HUES48 (cell line): ENCODE data around the gene TRIO.

ENCODE experiments used
- H3K27ac ChIP-seq: one replicate; pipeline ENCODE4 v1.7.0; 2013; ENCODE audit warnings: low read depth, low read length, inconsistent platforms
- H3K27me3 ChIP-seq: 2 replicates; pipeline ENCODE4 v1.6.1; 2013; ENCODE audit warnings: mild to moderate bottlenecking, low read length; ENCODE audit not compliant: control insufficient read depth, insufficient read depth
- H3K36me3 ChIP-seq: 2 replicates; pipeline ENCODE4 v1.6.1; 2013; ENCODE audit warnings: low read length; ENCODE audit not compliant: control insufficient read depth, insufficient read depth
- H3K4me1 ChIP-seq: 2 replicates; pipeline ENCODE4 v1.6.1; 2013; ENCODE audit warnings: mild to moderate bottlenecking, low read length; ENCODE audit not compliant: control insufficient read depth, insufficient read depth
- H3K4me3 ChIP-seq: 2 replicates; pipeline ENCODE4 v1.5.1; 2013; ENCODE audit warnings: mild to moderate bottlenecking, low read depth, low read length
- H3K9ac ChIP-seq: 2 replicates; pipeline ENCODE4 v1.6.1; 2013; ENCODE audit warnings: mild to moderate bottlenecking, low read depth, low read length, moderate library complexity
- H3K9me3 ChIP-seq: 2 replicates; pipeline ENCODE4 v1.6.1; 2013; ENCODE audit warnings: low read length; ENCODE audit not compliant: control insufficient read depth, insufficient read depth

Gene TRIO

GRCh38 chr5:14269395-14269794 is 126.3 kb downstream of the TRIO start:
- peaks cover 72% of the 10 kb centered on the region for H3K4me1 ChIP-seq
- peak overlapping the region; percentile 37 for H3K4me3 ChIP-seq
- peaks cover 15% of the 10 kb centered on the region for H3K36me3 ChIP-seq
- no peaks in the 10 kb centered on the region for H3K27me3 ChIP-seq
- H3K9ac ChIP-seq = peak overlapping the region; percentile 48
- H3K27ac ChIP-seq = peak overlapping the region; percentile 86
- no peaks in the 10 kb centered on the region for H3K9me3 ChIP-seq

DNA sequence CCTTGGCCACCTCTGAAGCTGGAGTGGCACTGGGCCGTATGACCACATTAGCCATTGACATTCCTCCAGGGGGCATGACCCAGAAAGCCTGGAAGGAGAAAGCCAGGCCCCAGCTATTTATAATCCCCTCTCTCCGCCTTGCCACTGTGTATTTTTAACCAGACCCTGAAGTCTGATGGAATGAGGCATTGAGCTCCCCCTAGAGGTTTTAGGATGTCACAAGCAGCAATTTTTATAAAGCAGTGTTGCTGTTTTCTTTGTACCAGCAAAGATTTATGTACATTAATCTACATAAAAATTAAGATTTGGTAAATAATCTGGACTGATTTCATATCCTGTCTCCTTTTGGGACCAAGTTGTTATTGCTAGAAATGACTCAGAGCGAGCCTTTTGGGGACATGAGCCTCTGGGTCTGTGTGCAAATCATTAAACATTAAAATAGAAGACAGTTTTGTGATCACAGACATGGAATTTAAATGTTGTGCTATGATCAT is 127.1 kb downstream of the TRIO start:
- peak overlapping the region; percentile 86 for H3K27ac ChIP-seq
- peak overlapping the region; percentile 48; the same call in 1 of the 2 replicates for H3K9ac ChIP-seq
- H3K27me3 ChIP-seq = no peaks in the 10 kb centered on the region
- no peaks in the 10 kb centered on the region for H3K9me3 ChIP-seq
- peaks cover 68% of the 10 kb centered on the region for H3K4me1 ChIP-seq
- peaks cover 15% of the 10 kb centered on the region for H3K36me3 ChIP-seq
- H3K4me3 ChIP-seq = peak overlapping the region; percentile 37; the same call in 1 of the 2 replicates

GRCh38 chr5:14272548-14273205 is 129.5 kb downstream of the TRIO start:
- Histone ChIP-seq H3K4me1 (peaks cover 62% of the 10 kb centered on the region), H3K9ac (no peak overlapping the region), H3K27ac (no peak overlapping the region), H3K36me3 (peaks cover 15% of the 10 kb centered on the region), H3K9me3 (no peaks in the 10 kb centered on the region), H3K4me3 (no peak overlapping the region), H3K27me3 (no peaks in the 10 kb centered on the region)

DNA sequence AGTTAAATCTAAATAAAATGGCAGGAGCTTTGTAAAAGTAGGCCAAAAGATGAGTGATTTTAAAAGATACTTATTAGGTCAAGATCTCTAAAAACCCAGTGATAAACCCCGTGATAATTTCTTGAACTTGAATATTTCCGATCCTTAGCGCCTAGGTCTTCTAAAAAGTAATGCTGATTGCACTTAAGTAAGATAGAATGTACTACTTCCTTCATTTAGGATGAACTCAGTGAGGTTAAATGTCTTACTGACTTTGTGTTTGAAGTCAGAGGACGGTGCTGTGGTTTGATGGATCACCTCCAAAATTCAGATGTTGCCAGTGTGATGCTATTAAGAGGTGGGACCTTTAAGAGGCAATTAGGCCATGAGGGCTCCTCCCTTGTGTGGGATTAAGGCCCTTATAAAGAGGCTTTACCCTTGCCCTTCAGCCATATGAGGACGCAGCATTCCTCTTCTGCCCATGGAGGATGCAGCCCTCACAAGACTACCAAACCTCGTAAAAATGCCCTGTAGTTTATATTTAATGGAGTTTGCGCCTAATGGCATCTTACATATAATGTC is 130.1 kb downstream of the TRIO start:
- Histone ChIP-seq H3K9ac (no peak overlapping the region), H3K27ac (no peak overlapping the region), H3K36me3 (peaks cover 15% of the 10 kb centered on the region), H3K4me3 (no peak overlapping the region), H3K9me3 (no peaks in the 10 kb centered on the region), H3K27me3 (no peaks in the 10 kb centered on the region), H3K4me1 (peaks cover 62% of the 10 kb centered on the region)

DNA sequence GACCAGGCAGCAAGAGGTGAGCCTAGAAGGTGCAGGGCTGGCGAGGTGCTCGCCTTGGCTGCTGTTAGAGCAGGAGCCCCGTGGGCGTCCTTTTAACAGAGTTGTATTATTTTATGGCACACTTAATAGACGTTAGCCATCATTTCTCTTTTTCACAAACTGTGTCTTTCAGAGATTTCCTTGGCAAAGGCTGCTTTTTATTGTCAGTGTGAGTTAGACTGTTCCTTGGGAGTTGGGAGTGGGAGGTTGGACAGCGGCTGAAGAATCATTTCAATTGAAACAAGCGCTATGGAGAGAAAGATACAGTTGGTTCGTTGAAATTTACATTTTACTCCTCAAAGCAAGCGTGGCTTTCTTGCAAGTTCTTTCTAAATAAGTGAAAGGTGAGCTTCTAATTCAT is 133.2 kb downstream of the TRIO start:
- no peak overlapping the region for H3K27ac ChIP-seq
- H3K9ac ChIP-seq = no peak overlapping the region
- peaks cover 20% of the 10 kb centered on the region for H3K36me3 ChIP-seq
- peaks cover 40% of the 10 kb centered on the region for H3K4me1 ChIP-seq
- H3K27me3 ChIP-seq = no peaks in the 10 kb centered on the region
- H3K9me3 ChIP-seq = no peaks in the 10 kb centered on the region
- no peak overlapping the region for H3K4me3 ChIP-seq

- Histone ChIP-seq H3K4me1 (peaks cover 36% of the 10 kb centered on the region), H3K4me3 (no peak overlapping the region), H3K27me3 (no peaks in the 10 kb centered on the region), H3K27ac (no peak overlapping the region), H3K36me3 (peaks cover 17% of the 10 kb centered on the region; the same call in 1 of the 2 replicates), H3K9ac (no peak overlapping the region), H3K9me3 (no peaks in the 10 kb centered on the region)
Observed at GRCh38 chr5:14277385-14278320, 134.5 kb downstream of the TRIO start.

DNA sequence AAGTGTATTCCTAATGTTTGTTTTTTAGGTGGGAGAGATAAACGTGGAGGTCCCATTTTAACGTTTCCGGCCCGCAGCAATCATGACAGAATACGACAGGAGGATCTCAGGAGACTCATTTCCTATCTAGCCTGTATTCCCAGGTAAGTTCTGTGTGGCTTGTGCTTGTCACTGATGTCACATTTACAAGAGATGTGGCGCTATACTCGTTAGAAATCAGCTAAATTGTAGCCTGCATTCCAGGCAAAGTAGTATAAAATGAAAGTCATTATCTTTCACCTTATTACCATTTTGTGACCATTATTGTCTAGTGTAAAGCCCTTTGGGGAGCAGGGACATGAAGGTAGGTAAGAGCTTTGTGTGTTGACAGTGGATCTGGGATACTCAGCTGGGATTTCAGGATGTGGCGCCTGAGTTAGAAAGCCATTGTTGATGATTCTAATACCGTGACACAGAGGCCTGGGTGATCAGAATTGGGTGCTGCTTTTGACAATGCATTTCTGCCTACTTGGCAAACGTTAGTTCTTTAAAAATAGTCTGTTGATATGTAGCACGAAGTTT is 137.2 kb downstream of the TRIO start:
- Histone ChIP-seq H3K4me3 (no peak overlapping the region), H3K36me3 (peaks cover 22% of the 10 kb centered on the region; the same call in 1 of the 2 replicates), H3K9ac (no peak overlapping the region), H3K27me3 (no peaks in the 10 kb centered on the region), H3K9me3 (no peaks in the 10 kb centered on the region), H3K27ac (no peak overlapping the region), H3K4me1 (peaks cover 38% of the 10 kb centered on the region)

DNA sequence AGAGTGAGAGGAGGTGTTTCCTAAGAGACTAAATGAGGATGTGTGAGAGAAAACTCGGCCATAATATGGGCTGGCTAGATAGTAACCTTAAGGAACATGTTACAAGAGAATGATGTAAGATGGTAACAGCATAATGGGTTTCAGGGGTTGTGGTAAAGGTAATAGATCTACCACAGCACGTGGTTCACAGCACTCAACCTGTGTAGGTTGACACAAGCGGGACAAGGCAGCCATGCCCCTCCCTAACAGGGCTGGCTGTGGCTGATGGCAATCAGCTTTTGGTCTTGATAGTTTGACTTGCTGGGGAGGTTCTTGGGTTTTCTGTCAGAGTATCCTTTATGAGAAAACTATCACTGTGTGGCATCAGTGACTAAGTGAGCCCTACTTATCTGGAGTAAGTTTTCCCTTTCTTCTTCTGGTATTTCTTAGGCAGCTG is 138.6 kb downstream of the TRIO start:
- Histone ChIP-seq H3K27ac (no peak overlapping the region), H3K27me3 (no peaks in the 10 kb centered on the region), H3K9me3 (no peaks in the 10 kb centered on the region), H3K9ac (no peak overlapping the region), H3K4me3 (no peak overlapping the region), H3K36me3 (peaks cover 22% of the 10 kb centered on the region; the same call in 1 of the 2 replicates), H3K4me1 (peaks cover 29% of the 10 kb centered on the region)

- H3K4me3 ChIP-seq = no peak overlapping the region
- H3K9ac ChIP-seq = no peak overlapping the region
- no peaks in the 10 kb centered on the region for H3K27me3 ChIP-seq
- peaks cover 16% of the 10 kb centered on the region for H3K4me1 ChIP-seq
- no peak overlapping the region for H3K27ac ChIP-seq
- H3K9me3 ChIP-seq = no peaks in the 10 kb centered on the region
- H3K36me3 ChIP-seq = peaks cover 34% of the 10 kb centered on the region
Observed at GRCh38 chr5:14283139-14283538, 140.0 kb downstream of the TRIO start.

- Histone ChIP-seq H3K9ac (no peak overlapping the region), H3K9me3 (no peaks in the 10 kb centered on the region), H3K27ac (peak overlapping the region; percentile 54), H3K27me3 (no peaks in the 10 kb centered on the region), H3K36me3 (peaks cover 34% of the 10 kb centered on the region), H3K4me3 (no peak overlapping the region), H3K4me1 (peaks cover 14% of the 10 kb centered on the region)
Observed at GRCh38 chr5:14284392-14285148, 141.4 kb downstream of the TRIO start.
